GM21528 (cell line): Measurements from ENCODE around the gene BACH2.

Experiments used
- ATAC-seq: cut with Tn5 transposase; IDR thresholded peaks from one replicate; pipeline ENCODE4 v1.9.1; 2021; ENCODE audit warnings: mild to moderate bottlenecking, moderate library complexity; ENCODE audit not compliant: unreplicated experiment, low FRiP score

Gene BACH2

GRCh38 chr6:89888871-89889270 is 407.8 kb downstream of the BACH2 start:
- ATAC-seq, result no peak

GRCh38 chr6:89888138-89888514 is 408.5 kb downstream of the BACH2 start:
- ATAC-seq, result no peak

GRCh38 chr6:89887452-89888137 is 409.0 kb downstream of the BACH2 start:
- no peak for ATAC-seq

- ATAC-seq, result no peak
These were observed 410.1 kb downstream of the BACH2 start for GRCh38 chr6:89886378-89887120.
